Putamen (tissue), 1 donor: Measurements from ENCODE around the gene RAB13.

Experiments
- DNase-seq: peaks from one replicate; pipeline ENCODE4 v3.0.0-alpha.2; 2016; ENCODE audit warnings: low spot score

Gene RAB13

DNA sequence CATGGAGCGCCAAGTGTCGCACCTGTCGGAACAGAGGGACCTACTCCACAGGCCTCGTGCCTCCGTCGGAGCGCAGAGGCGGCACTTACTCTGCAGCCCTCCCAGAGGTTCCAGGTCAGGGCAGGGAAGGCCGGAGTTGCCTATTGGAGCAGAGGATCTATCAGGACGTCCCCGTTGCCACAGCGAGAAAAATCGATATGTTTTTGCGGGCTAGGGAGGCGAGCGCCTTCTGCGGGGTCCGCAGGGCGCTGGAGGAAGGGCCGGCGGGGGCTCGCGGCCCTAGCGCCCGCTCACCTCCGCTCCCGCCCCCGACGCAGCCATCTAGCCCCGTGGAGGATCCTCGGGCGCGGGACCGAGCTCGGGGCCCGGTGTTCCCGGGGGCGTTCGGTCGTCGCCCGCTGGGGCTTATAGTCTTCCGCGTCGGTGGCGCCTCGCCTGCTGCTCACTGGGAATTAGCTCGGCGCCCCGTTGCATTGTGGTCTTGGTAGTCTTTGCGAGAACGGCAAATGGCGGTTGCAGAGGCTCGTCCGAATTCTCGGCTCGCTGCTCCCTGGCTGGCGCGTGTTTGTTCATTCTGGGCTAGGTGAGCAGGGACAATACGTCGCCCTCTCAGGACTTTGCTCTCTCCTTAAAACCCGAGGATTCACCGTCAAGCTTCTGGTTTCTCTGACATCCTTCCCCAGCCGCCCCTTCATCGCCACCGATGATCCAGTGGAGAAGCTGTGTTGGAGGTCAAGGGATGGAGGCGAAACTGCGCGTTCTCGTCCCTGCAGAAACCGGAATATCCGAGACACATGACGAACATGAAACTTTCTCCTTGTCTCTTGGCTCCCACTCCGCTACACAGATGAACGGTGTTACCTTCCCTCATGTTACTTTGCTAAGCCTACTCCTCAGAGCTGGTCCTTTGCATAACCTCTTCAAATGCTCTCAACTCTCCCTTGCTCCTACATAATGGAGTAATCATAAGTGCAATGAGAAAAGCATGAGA lies 8.6 kb downstream of the RAB13 start, which contains the start of gene JTB:
TSS of gene JTB (minus strand) at position 425 of the 991 bp plus-strand sequence. CDS start at position 3, 422 bp downstream.
- DNase-seq = peak; percentile 89

- no peak for DNase-seq
These were observed 9.3 kb downstream of the RAB13 start for GRCh38 chr1:153976819-153977249.

GRCh38 chr1:153973525-153973924 lies 12.6 kb downstream of the RAB13 start:
- no peak for DNase-seq

DNA sequence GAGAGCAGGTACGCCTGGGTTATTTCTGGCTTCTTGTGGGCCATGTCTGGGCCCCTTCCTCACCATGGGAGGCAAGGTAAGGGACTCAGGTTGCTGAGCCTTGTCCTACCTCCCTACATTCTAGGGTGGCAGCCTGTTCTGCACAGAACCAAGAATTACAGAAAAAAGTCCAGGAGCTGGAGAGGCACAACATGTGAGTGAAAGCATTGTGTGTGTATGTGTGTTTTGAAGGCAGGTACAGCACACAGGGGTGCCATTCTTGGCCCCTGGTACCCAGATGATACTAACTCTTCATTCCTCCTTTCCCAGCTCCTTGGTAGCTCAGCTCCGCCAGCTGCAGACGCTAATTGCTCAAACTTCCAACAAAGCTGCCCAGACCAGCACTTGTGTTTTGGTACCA lies 13.1 kb downstream of the RAB13 start:
- DNase-seq = no peak

- no peak for DNase-seq
These were observed 15.8 kb downstream of the RAB13 start for GRCh38 chr1:153970346-153970745.

- DNase-seq = no peak
These were observed 17.2 kb downstream of the RAB13 start for GRCh38 chr1:153968972-153969371.

DNA sequence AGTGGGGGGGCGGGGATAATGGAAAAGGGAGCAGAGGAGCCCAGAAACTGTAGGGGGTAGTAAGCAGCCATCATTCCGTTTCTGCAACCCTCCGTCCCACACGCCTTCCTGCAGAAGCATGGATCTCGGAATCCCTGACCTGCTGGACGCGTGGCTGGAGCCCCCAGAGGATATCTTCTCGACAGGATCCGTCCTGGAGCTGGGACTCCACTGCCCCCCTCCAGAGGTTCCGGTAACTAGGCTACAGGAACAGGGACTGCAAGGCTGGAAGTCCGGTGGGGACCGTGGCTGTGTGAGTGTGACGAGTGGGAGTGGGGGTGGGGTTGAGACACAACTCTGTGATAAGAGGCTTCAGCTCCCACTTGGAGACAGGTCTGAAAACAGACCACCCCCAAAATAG lies 17.7 kb downstream of the RAB13 start:
- DNase-seq = no peak

DNA sequence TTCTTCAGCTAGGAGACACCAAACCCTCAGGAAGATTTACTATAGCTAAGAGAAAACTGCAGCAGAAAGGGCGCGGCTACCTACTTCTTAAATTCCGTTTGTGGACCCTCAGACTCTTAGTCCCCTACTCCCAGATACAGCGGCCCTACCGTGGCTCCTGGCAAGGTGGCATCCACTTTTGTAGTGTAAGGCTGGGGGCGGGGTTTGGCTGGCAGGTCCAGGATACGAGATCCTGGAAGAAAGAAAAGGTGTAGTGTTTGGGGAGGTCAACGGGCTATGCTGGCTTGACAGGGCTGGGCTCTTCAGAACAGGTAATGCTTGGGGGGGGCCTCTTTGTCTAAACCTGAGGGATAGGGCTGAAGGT lies 18.2 kb downstream of the RAB13 start:
- no peak for DNase-seq

GRCh38 chr1:153967107-153967999 lies 18.8 kb downstream of the RAB13 start, which contains the start of gene CREB3L4:
Gene CREB3L4 (plus strand): TSS chr1:153967902. CDS start chr1:153968526, 624 bp downstream.
- peak; percentile 98 for DNase-seq

DNA sequence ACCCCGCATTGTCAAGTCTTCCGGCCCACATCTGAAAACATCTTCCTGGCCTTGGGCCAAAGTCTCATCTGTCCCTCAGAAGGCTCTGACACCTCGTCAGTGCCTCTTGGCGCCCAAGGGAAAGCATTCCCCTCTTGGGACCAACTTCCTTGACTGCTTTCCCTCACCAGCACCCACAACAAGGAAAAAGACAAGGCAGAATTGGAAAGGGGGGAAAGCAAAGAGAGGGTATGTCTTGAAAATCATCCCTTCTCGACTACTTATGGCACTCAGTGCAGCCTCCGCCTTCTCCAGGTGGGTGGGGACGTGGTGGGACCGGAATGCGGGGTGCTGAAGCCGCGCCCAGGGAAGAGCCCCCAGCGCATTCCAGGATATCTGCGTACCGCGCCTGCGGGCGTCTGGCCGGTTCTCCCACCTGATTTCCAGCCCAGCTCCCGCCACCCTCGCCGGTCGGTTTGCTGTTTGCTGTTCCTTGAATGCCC lies 22.2 kb downstream of the RAB13 start:
- DNase-seq = no peak

- DNase-seq = peak; percentile 98
These were observed 22.9 kb downstream of the RAB13 start, which contains the start of gene SLC39A1 for GRCh38 chr1:153963030-153963849. Gene SLC39A1 (minus strand): TSS chr1:153963537. CDS start chr1:153962715, 822 bp downstream.

DNA sequence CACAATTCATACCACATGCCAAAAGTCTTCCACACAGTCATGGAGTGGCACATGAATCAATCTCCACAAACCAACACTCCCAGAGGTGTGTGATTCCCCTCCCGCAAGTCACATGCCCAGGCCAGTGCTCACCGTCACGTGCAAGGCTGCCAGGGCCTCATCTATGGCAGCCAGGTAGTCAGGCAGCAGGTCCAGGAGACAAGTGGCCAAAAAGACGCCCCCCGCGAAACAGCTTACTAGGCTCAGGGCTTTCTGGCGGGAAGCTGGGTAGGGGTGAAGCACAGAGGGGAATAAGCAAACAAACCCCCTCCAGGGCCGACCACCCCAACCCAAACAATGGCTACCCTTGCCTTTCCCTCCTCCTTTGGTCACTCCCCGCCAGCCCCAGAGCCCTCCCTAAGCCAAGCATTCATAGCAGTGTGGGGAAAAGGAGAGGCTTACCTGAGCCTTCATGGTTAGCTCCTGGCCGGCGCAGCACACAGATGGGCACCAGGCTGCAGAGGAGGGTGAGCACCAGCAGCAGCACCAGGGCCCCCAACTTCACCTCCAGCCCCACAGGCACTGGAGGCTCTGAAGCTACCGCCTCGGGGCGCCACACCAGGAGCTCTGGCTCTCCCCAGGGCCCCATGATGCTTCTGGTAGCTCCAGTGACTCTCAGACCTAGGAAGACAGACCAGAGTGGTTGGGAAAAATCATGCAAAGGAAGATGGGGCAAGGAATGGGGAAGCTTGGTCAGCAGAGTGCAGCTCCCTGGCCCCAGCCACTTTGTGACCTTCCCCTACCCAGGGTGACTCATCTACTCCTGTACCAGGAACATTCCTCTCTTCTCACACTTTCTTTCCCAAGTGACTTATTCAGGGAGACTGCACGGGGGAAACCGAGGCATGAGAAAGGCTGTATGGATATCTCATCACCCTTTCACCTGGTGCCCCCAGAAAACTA lies 23.8 kb downstream of the RAB13 start:
- DNase-seq = no peak

- DNase-seq = no peak
These were observed 24.7 kb downstream of the RAB13 start for GRCh38 chr1:153961421-153961820.

DNA sequence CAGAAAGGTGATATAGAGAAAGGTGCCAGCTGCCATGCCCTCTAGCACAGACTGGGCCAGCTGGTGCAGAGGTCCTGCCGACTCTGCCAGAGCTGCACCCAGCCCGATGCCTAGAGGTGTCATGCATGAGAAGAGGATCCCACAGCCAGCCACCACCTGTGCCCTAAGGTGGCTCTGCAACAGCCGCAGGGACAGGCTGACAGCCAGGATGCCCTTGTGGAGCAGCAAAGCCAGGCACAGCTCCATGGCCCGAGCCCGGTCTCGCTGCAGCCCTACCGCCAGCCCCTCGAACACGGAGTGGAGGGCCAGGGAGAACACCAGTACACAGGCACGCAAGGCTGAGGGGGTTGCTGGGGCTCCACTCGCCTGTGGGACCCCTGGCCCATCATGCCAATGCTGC lies 25.9 kb downstream of the RAB13 start:
- no peak for DNase-seq

GRCh38 chr1:153959454-153959853 lies 26.7 kb downstream of the RAB13 start:
- no peak for DNase-seq

DNA sequence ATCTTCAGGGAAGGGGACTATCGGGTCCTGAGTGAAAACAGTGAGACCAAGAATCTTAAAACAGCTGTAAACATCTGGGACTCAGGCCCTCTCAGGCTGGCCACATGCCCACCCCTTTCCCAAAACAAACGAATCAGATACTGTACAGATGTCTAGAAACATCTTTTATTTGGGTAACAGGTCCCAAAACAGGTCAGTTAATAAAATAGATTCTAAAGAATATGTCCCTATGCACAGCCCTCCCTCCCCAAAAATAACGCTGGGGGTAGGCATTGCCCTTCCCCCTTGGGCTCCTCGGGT lies 27.2 kb downstream of the RAB13 start:
- no peak for DNase-seq

GRCh38 chr1:153958111-153958960 lies 27.8 kb downstream of the RAB13 start, which contains the start of gene CRTC2:
Gene CRTC2 (minus strand): TSS chr1:153958612. CDS start chr1:153958497, 115 bp downstream.
- peak; percentile 98 for DNase-seq

GRCh38 chr1:153957744-153958110 lies 28.4 kb downstream of the RAB13 start:
- DNase-seq = no peak

- no peak for DNase-seq
These were observed 29.0 kb downstream of the RAB13 start for GRCh38 chr1:153956997-153957715.
